Glomerular visceral epithelial cell (primary cell): Measurements from ENCODE around the gene RASGEF1C.
"Not testable (repeated sequence)": the region's sequence is repeated elsewhere in the genome, so short reads cannot be mapped to it uniquely, and the experiment has no call there.

Experiments used
- DNase-seq: peaks from one replicate; pipeline ENCODE4 v3.0.0-alpha.2; 2016; ENCODE audit errors: extremely low spot score

The RASGEF1C gene

GRCh38 chr5:180135967-180136629 is 72.9 kb downstream of the RASGEF1C start:
- no peak for DNase-seq

GRCh38 chr5:180135128-180135955 is 73.7 kb downstream of the RASGEF1C start:
- DNase-seq, result peak; percentile 71

GRCh38 chr5:180133971-180134508 is 75.0 kb downstream of the RASGEF1C start:
- no peak for DNase-seq

DNA sequence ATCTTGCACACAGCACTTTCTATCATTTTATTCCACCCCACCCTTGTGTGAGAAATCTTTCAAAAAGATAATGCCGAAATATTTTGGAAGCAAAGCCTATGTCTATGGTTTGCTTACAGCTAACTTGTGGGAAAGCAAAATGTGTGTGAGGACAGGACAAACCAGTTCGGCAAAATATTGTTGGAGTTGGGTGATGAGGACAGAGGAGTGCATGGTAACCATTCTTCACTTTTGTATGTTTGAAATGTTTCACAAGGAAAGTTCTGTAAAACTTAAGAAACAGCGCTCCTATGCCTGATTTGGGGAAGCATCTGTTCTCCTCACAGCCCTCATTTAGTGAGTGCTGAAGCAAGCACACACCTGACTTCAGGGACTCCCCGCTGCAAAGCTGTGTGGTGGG is 75.5 kb downstream of the RASGEF1C start:
- no peak for DNase-seq

DNA sequence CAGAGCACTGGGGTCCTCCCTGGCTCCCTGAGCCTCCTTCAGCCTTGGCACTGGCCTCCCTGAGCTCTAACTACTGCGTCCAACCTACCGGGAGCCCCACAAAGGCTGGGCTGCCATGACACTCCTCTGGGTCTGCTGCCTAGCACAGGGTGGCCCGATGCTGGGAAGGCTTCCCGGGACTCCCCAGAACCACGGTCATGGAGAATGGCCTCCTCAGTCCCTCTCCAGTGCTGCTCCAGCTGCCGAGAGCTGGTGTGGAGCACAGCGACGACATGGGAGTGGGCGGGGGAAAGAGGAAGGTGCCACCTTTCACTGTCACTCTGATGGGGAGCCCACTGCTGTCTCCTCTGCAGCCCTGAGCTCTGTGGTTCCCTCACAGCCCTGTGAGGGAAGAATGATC is 76.0 kb downstream of the RASGEF1C start:
- DNase-seq, result no peak

- DNase-seq, result no peak
Measured at GRCh38 chr5:180130876-180131740, 77.9 kb downstream of the RASGEF1C start.

GRCh38 chr5:180130291-180130869 is 78.6 kb downstream of the RASGEF1C start:
- DNase-seq, result no peak

- DNase-seq, result no peak
Measured at GRCh38 chr5:180129291-180130190, 79.5 kb downstream of the RASGEF1C start.

DNA sequence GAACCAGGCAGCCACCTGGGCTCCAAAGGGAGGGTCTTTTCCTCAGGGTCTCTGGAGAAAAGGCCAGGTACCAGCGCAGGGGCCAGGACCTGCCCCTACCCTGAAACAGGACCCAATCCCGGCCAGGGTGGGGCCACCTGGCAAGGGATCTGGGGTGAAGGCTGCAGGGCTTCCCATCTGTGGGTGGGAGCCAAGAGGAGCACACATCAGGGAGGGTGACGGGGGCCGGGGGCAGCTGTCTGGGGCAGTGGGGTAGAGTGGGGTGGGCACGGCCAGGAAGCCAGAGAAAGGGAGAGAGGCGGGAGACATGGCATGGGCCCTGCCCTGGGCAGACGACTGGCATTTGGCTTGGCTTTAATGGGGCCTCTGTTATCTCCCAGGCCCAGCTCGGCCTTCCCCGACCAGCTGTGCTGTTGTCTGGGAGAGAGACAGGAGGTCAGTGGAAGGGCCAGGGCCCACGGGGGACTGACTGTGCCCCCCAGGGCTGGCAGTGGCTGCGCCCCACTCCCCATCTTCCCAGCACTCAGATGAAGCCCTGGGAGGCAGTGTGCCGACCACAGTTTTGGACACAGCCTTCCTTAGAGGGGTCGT is 80.2 kb downstream of the RASGEF1C start:
- no peak for DNase-seq

GRCh38 chr5:180127682-180128670 is 81.0 kb downstream of the RASGEF1C start:
- DNase-seq, result no peak

GRCh38 chr5:180126716-180127681 is 82.0 kb downstream of the RASGEF1C start:
- DNase-seq, result peak; percentile 22

DNA sequence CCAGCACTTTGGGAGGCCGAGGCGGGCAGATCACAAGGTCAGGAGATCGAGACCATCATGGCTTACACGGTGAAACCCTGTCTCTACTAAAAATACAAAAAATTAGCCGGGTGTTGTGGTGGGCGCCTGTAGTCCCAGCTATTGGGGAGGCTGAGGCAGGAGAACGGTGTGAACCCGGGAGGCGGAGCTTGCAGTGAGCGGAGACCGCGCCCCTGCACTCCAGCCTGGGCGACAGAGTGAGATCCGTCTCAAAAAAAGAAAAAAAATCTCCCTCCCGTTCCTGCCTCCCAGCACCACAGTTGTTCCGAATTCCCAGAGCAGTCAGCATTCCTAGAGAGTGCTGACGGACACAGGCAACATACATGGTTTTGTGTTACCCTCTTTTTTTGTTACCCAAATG is 82.9 kb downstream of the RASGEF1C start:
- not testable (repeated sequence) for DNase-seq

- DNase-seq, result not testable (repeated sequence)
Measured at GRCh38 chr5:180124662-180125061, 84.3 kb downstream of the RASGEF1C start.

DNA sequence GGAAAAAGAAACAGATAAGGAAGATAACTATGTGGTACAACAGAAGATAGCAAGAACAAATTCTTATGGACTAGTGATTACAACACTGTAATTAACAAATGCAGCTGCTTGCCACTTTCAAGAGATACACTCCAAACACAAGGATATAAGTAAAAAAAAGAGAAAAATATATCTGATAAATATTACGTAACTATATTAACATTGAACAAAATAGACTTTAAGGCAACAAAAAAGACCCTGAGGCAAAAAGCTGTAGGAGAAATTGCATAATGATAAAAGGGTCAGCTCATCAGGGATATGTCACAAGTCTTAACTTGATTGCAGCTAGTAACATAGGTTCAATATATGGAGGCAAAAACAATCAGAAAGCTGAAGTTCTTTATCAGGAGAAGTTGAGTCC is 86.1 kb downstream of the RASGEF1C start:
- DNase-seq, result no peak

DNA sequence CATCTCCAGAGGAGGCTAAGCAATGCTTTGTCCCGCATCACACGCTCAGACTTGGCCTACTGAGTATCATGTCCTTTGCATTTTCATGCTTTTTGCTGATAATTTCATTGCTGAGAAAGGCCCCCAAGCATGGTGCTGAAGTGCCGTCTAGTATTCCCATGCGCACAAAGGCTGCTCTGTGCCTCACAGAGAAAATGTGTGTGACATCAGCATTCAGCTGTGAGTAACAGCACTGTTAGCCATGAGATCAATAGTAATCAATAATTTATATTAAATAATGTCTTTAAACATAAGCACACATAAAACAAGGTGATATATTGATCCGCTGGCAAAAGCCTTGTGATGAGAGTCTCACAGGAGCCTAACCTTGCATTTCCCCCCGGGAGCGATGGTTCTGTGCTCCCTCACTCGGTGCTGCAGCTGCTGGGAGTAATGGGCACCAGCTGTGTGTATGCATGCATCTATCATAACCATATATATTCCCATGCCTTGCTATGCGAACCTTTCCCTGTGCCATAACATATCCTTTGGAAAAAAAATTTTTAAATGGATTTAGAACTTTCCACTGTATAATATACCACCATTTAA is 87.1 kb downstream of the RASGEF1C start:
- no peak for DNase-seq

DNA sequence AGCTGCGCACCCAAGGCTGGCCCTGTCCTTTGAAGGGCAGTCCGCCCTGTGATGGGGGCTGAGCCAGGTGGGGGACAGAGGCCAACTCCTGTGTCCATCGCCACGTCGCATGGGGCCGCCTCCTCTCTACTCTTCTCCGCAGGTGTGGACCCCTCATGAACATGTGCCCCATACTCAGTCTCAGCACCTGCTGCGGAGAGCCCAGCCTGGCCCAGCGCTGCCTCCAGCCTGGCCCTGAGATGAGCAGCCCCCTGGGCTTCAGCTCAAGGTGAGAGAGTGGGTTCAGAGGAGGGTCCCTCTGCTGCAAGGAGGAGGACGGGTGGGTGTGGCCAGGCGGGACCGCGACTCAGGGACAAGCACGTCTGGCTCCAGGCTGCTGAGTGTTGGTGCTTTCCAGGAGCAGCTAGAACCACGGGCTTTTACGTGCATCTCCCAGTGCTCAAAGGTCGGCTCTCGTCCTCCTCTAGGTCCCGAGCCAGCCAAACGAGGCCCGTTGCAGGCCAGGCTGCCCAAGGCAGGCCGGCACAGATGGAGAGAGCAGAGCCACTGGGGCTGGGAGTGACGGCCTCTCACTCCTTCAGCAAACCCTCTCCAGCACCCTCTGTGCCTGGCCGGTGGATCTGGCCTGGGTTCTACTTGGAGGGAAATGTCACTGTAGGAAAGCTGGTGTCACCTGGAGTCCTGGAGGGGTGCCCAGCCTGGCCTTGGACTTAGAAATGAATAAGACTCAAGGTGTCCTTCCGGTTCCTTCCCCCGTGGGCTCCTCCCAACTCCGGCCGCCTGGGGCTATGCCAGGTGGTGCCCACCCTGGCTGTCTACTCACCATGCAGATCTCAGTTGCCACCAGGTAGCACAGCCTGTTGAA is 88.5 kb downstream of the RASGEF1C start:
- DNase-seq, result no peak

- DNase-seq, result no peak
Measured at GRCh38 chr5:180119903-180120236, 89.1 kb downstream of the RASGEF1C start.
